Measurements from ENCODE around the gene TSPOAP1.

The TSPOAP1 gene

GRCh38 chr17:58328195-58329034 lies at the start of gene TSPOAP1:
Gene TSPOAP1, minus strand, starts transcription at chr17:58328795. Its CDS starts 875 bp downstream, at chr17:58327920.
- DNase-seq, result no peak

- DNase-seq, result no peak
These were observed 49.1 kb upstream of the TSPOAP1 start for GRCh38 chr17:58377661-58378060.

GRCh38 chr17:58377093-58377601 lies 48.6 kb upstream of the TSPOAP1 start:
- no peak for DNase-seq

GRCh38 chr17:58376472-58377000 lies 47.9 kb upstream of the TSPOAP1 start:
- no peak for DNase-seq

- no peak for DNase-seq
These were observed 47.2 kb upstream of the TSPOAP1 start for GRCh38 chr17:58375811-58376210.

GRCh38 chr17:58375256-58375655 lies 46.7 kb upstream of the TSPOAP1 start:
- DNase-seq, result no peak

- DNase-seq, result no peak
These were observed 45.3 kb upstream of the TSPOAP1 start for GRCh38 chr17:58373923-58374322.

- DNase-seq, result no peak
These were observed 44.4 kb upstream of the TSPOAP1 start for GRCh38 chr17:58373003-58373402.

- no peak for DNase-seq
These were observed 42.8 kb upstream of the TSPOAP1 start for GRCh38 chr17:58371300-58371950.

- no peak for DNase-seq
These were observed 42.1 kb upstream of the TSPOAP1 start for GRCh38 chr17:58370716-58371115.

- DNase-seq, result no peak
These were observed 41.7 kb upstream of the TSPOAP1 start for GRCh38 chr17:58370309-58370708.

GRCh38 chr17:58369214-58370031 lies 40.8 kb upstream of the TSPOAP1 start:
- no peak for DNase-seq

- DNase-seq, result no peak
These were observed 40.2 kb upstream of the TSPOAP1 start for GRCh38 chr17:58368860-58369213.

- no peak for DNase-seq
These were observed 38.9 kb upstream of the TSPOAP1 start for GRCh38 chr17:58367461-58367860.

GRCh38 chr17:58365980-58366595 lies 37.5 kb upstream of the TSPOAP1 start:
- DNase-seq, result no peak

GRCh38 chr17:58365185-58365979 lies 36.8 kb upstream of the TSPOAP1 start:
- no peak for DNase-seq

GRCh38 chr17:58364270-58364942 lies 35.8 kb upstream of the TSPOAP1 start:
- DNase-seq, result no peak

- no peak for DNase-seq
These were observed 35.0 kb upstream of the TSPOAP1 start for GRCh38 chr17:58363457-58364185.

GRCh38 chr17:58362368-58363014 lies 33.9 kb upstream of the TSPOAP1 start:
- no peak for DNase-seq
